OCI-LY3 (cell line): ENCODE data around the gene GJA9.

Source experiments
- EZH2phosphoT487 ChIP-seq: fragments of 200-600 bp; shearing (Covaris generic); IDR thresholded peaks from 2 replicates; pipeline ENCODE4 v1.6.1; 2018; ENCODE audit warnings: antibody characterized with exemption, mixed run types, low read depth
- TF ChIP-seq, protein P1 (sequence below): fragments of 200-600, 300-600 bp; sonication (generic); IDR thresholded peaks from 2 replicates; pipeline ENCODE4 v1.5.1; 2014; ENCODE audit warnings: antibody characterized with exemption, low read length, low read depth

DNA sequence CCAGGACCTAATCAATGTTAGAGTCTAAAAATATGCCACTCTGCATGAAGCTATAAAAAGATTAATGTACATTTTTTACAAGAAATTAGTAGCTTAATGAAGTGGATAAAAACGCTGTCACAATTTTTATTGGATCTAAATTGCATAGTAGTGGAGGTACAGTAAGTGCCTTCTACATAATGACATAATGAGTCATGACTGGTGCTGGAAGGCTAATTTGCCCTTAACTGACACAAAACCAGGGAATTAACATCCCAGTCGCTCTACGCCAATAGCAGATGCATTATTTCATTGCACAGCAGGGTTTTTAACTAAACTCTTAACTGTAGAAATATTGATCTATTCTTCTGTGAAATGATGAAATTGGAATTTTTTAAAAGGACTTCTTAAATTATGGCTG lies 55.1 kb downstream of the GJA9 start:
- TF ChIP-seq, protein P1, sequence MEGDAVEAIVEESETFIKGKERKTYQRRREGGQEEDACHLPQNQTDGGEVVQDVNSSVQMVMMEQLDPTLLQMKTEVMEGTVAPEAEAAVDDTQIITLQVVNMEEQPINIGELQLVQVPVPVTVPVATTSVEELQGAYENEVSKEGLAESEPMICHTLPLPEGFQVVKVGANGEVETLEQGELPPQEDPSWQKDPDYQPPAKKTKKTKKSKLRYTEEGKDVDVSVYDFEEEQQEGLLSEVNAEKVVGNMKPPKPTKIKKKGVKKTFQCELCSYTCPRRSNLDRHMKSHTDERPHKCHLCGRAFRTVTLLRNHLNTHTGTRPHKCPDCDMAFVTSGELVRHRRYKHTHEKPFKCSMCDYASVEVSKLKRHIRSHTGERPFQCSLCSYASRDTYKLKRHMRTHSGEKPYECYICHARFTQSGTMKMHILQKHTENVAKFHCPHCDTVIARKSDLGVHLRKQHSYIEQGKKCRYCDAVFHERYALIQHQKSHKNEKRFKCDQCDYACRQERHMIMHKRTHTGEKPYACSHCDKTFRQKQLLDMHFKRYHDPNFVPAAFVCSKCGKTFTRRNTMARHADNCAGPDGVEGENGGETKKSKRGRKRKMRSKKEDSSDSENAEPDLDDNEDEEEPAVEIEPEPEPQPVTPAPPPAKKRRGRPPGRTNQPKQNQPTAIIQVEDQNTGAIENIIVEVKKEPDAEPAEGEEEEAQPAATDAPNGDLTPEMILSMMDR: no peak
- TF ChIP-seq EZH2phosphoT487: no peak
